Esophagus muscularis mucosa (tissue), 4 donors: Measurements from ENCODE around the gene NFKB2. TPM values are rescaled to one million over a fixed set of nuclear protein-coding genes. Genes with fewer than 3 reads are reported as not detected.

Experiments
- DNase-seq: peaks from one replicate; pipeline ENCODE4 v3.0.0-alpha.2; 2017; ENCODE audit errors: extremely low spot score
- H3K27ac ChIP-seq, 4 donors: fragments of 200-600 bp; sonication (generic); replicated peaks in 1 of 4; 1 replicate in 3 of 4; 2 replicates in 1 of 4; pipeline ENCODE4 v1.5.1; 2016 to 2019; ENCODE audit warnings: mild to moderate bottlenecking in 1 of 4
- H3K27me3 ChIP-seq, 4 donors: fragments of 200-600 bp; sonication (generic); one replicate each; pipeline versions ENCODE4 v1.5.1 to v1.6.0; 2016 to 2019
- H3K36me3 ChIP-seq, 4 donors: fragments of 200-600 bp; sonication (generic); one replicate each; pipeline ENCODE4 v1.5.1; 2016 to 2019
- H3K4me1 ChIP-seq, 4 donors: fragments of 200-600 bp; sonication (generic); one replicate each; pipeline ENCODE4 v1.5.1; 2016 to 2019
- H3K4me3 ChIP-seq, 4 donors: fragments of 200-600 bp; sonication (generic); 1 replicate in 2 of 4; 2 replicates in 2 of 4; pipeline ENCODE4 v1.5.1; 2016 to 2019; ENCODE audit warnings: mild to moderate bottlenecking in 4 of 4, moderate library complexity in 1 of 4
- H3K9me3 ChIP-seq, 4 donors: fragments of 200-600 bp; sonication (generic); 1 replicate in 3 of 4; 2 replicates in 1 of 4; pipeline ENCODE4 v1.5.1; 2016 to 2019
- CTCF ChIP-seq, 3 experiments: fragments of 200-600 bp in 2 of 3; fragments of 450-650 bp in 1 of 3; sonication (generic) in 2 of 3; IDR thresholded peaks; one replicate each; pipeline ENCODE4 v1.5.1; 2017 to 2019; ENCODE audit warnings: antibody characterized with exemption in 3 of 3, mild to moderate bottlenecking in 2 of 3, moderate library complexity in 1 of 3
- EP300 ChIP-seq: sonication (generic); formaldehyde crosslinking; IDR thresholded peaks from one replicate; pipeline ENCODE4 v1.6.1; 2017; ENCODE audit warnings: antibody characterized with exemption
- POLR2A ChIP-seq: fragments of 450-650 bp; IDR thresholded peaks from one replicate; pipeline ENCODE4 v1.6.1; 2017; ENCODE audit warnings: antibody characterized with exemption, moderate library complexity, mild to moderate bottlenecking, low read depth
- POLR2AphosphoS5 ChIP-seq, 2 donors: sonication (generic); formaldehyde crosslinking; IDR thresholded peaks; one replicate each; pipeline ENCODE4 v1.6.1; 2017; ENCODE audit warnings: antibody characterized with exemption in 2 of 2
- WGBS: methylation state at CpG from one replicate; pipeline ENCODE4 v1.1.5; 2018; 5-methylcytosine and 5-hydroxymethylcytosine counted together
- intact Hi-C: fragments of 100-400 bp; cut with DNase I; formaldehyde crosslinking; loops from one replicate; pipeline ENCODE4 v1.15.1; 2023
- total RNA-seq, 4 donors: library from RNA; depleted of rRNA; stranded (reverse); fragments of >200 nt; gene quantifications; one replicate each; pipeline versions ENCODE4 v1.1.0 to v1.2.1, GENCODE V29; 2016

NFKB2 gene
- total RNA-seq, 4 donors from 2014 or later = 18.7 to 47.0 (median 41.2) TPM

DNA sequence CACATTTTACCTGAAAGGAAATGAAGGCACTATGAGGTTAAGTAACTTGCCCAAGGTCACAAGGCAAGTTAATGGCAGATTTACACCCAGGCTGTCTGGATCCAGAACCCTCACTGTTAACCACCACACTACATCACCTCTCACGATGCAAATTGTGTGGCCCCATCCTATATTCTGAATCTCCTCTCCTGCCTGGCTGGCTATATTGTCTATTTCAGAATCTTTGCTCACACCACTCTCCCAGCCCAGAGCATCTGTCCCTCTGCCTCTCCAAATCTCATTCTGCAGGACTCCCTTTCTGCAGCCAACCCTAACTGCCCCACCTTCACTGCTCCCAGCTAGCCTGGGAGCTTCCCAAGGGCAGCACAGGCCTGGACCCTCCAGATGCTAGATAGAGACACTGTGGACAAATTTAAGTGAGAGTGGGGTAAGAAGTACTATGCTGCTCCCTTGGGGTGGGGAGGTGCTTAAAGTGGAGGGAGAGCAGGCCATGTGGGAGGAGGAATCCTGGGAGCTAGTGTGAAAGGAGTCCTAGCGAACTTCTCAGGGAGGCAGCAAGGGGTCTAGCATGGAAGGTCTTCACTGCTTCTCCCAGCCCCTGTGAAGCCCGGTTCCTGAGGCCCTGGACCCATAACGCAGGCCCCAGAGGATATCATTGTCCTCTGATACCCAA is 36.1 kb downstream of the NFKB2 start:
- peaks cover 14 to 38% (median 27%) of the 10 kb centered on the region in 4 donors for H3K4me1 ChIP-seq
- H3K9me3 ChIP-seq = no peaks in the 10 kb centered on the region
- TF ChIP-seq POLR2A = no peak
- no peak for TF ChIP-seq CTCF (IDR thresholded peaks at IDR 0.05)
- no peak for TF ChIP-seq POLR2AphosphoS5 (IDR thresholded peaks at IDR 0.05)
- no peak for TF ChIP-seq EP300
- peak overlapping the region; percentile 75 to 97 (median 84) for H3K4me3 ChIP-seq
- intact Hi-C loops = no loop called here
- no peak for DNase-seq
- H3K27me3 ChIP-seq = peaks cover 0 to 31% (median 4%) of the 10 kb centered on the region in 4 donors
- 20% methylated on average over 4 of the region's 4 CpGs for WGBS
- peak overlapping the region; percentile 84 to 90 (median 86) for H3K27ac ChIP-seq
- H3K36me3 ChIP-seq = no peaks in the 10 kb centered on the region

DNA sequence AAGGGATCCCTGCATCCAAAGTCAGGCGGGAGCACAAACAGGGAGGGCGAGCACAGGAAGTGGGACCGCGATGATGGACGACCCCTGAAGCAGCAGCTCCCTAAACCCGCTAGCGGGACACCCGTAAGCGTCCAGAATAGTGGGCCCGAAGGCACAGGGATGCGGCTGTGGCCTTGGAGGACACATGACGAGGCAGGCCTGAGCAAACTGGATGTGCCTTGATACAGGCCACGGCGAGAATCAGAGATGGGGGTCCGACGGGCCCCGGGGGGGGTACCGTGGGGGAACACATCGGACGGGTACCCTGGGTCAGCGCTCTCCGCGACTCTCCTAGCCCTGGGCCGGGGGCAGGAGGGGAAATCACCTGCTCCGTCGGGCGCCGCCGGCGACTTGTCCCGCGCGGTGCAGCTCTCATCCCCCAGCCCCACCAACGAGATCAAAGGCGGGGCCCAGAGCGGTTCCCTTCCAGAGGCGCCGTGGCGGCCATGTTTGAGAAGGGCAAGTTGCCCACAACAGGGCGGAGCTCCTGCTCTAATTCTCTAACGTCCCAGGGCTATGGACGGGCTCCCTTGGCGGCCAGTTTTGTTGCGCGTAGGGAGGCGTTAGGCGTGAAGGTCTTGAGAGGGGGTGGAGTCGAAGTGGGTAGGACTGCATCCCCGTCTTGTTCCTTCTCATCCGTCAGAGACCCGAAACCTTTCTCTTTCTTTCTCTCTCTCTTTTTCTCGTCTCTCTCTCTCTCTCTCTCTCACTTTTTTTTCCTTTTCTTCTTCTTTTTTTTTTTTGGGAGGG is 36.9 kb downstream of the NFKB2 start, which contains the start of gene CUEDC2:
Gene CUEDC2 (minus strand): TSS at position 413 of the 789 bp plus-strand sequence. CDS start 7,386 bp downstream, outside the sequence.
- Histone ChIP-seq H3K27ac (peak within 1 kb of the TSS; percentile 84 to 90 (median 86)), H3K9me3 (no peaks in the 10 kb centered on the region), H3K4me1 (peaks cover 14 to 38% (median 27%) of the 10 kb centered on the region in 4 donors), H3K27me3 (peaks cover 0 to 38% (median 4%) of the 10 kb centered on the region in 4 donors), H3K4me3 (peak within 1 kb of the TSS; percentile 75 to 97 (median 84)), H3K36me3 (no peaks in the 10 kb centered on the region)
- TF ChIP-seq POLR2AphosphoS5 (IDR thresholded peaks at IDR 0.05) (peak; percentile 77 to 94), EP300 (no peak), CTCF (IDR thresholded peaks at IDR 0.05) (peak in 1 of 3 experiments; percentile 25)
- DNase-seq = peak; percentile 99
- under 1% methylated on average over 24 of the region's 52 CpGs for WGBS
- intact Hi-C loops = no loop called here

DNA sequence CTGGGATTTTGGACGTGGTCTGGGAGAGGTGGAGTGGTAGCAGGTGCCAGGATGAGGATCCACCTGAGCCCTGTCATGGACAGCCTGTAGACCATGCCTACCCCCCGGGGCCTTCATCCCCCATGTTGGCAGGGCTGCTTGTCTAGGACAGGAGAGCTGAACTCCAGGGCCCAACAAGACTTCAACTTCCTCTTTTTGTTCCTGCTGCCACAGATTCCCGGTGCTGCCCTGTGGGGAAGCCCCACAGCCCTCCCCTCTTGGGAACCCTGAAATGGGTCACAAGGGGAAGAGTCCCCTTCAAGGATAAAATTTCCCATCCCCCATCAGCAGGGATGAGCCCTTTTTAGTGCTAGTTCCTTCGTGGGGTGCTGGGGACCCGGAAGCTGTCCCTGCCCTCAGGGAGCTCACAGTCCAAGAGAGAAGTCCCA is 38.1 kb downstream of the NFKB2 start:
- Histone ChIP-seq H3K4me1 (peaks cover 14 to 38% (median 27%) of the 10 kb centered on the region in 4 donors), H3K4me3 (no peak overlapping the region), H3K36me3 (no peaks in the 10 kb centered on the region), H3K27ac (peak overlapping the region in 1 of 4 donors; percentile 85), H3K27me3 (peaks cover 0 to 39% (median 4%) of the 10 kb centered on the region in 4 donors), H3K9me3 (no peaks in the 10 kb centered on the region)
- intact Hi-C loops = no loop called here
- DNase-seq = no peak
- TF ChIP-seq POLR2A = no peak
- no peak for TF ChIP-seq POLR2AphosphoS5 (IDR thresholded peaks at IDR 0.05)
- no peak for TF ChIP-seq EP300
- TF ChIP-seq CTCF (IDR thresholded peaks at IDR 0.05) = no peak
- 65% methylated on average over 5 of the region's 5 CpGs for WGBS

- Histone ChIP-seq H3K4me1 (peaks cover 14 to 38% (median 27%) of the 10 kb centered on the region in 4 donors), H3K27me3 (peaks cover 0 to 39% (median 4%) of the 10 kb centered on the region in 4 donors), H3K4me3 (no peak overlapping the region), H3K9me3 (no peaks in the 10 kb centered on the region), H3K27ac (peak overlapping the region in 2 of 4 donors; percentile 13 to 40), H3K36me3 (no peaks in the 10 kb centered on the region)
- no peak for DNase-seq
- intact Hi-C loops = no loop called here
- TF ChIP-seq POLR2AphosphoS5 (IDR thresholded peaks at IDR 0.05) (no peak), EP300 (no peak), POLR2A (no peak), CTCF (IDR thresholded peaks at IDR 0.05) (no peak)
- WGBS = 35% methylated on average over 9 of the region's 9 CpGs
These were observed 39.1 kb downstream of the NFKB2 start for GRCh38 chr10:102434394-102435132.
